Astrocyte (in vitro differentiated cells and primary cell): ENCODE measurements around the gene NRG3. TPM values are rescaled to one million over a fixed set of nuclear protein-coding genes. Genes with fewer than 3 reads are reported as not detected.
A peak's percentile ranks its signal among the peaks of the same experiment; 100 is the strongest.

Experiments used
- DNase-seq: peaks from one replicate; pipeline ENCODE4 v3.0.0-alpha.2; 2010; ENCODE audit warnings: low read depth
- FAIRE-seq: peaks from 2 replicates; lab custom pipeline; 2011; peaks lifted over from hg19 to GRCh38; lab: Jason Lieb, UNC
- H2AFZ ChIP-seq: 2 replicates; pipeline ENCODE4 v1.6.0; 2012; ENCODE audit warnings: low read depth, low read length, inconsistent platforms
- H3K27ac ChIP-seq: 2 replicates; pipeline ENCODE4 v1.5.1; 2011; ENCODE audit warnings: low read depth, low read length, inconsistent platforms
- H3K27me3 ChIP-seq: 2 replicates; pipeline ENCODE4 v1.6.0; 2011; ENCODE audit warnings: low read length, inconsistent platforms; ENCODE audit not compliant: insufficient read depth
- H3K36me3 ChIP-seq: 2 replicates; pipeline ENCODE4 v1.5.1; 2011; ENCODE audit warnings: low read length, inconsistent platforms; ENCODE audit not compliant: insufficient read depth
- H3K4me1 ChIP-seq: 2 replicates; pipeline ENCODE4 v1.5.1; 2011; ENCODE audit warnings: low read length, inconsistent platforms; ENCODE audit not compliant: insufficient read depth
- H3K4me2 ChIP-seq: 2 replicates; pipeline ENCODE4 v1.6.0; 2012; ENCODE audit warnings: low read length, inconsistent platforms
- H3K4me3 ChIP-seq: 2 replicates; pipeline ENCODE4 v1.5.1; 2011; ENCODE audit warnings: low read depth, mild to moderate bottlenecking, low read length, inconsistent platforms; ENCODE audit not compliant: insufficient read depth
- H3K79me2 ChIP-seq: 2 replicates; pipeline ENCODE4 v1.6.0; 2012; ENCODE audit warnings: mild to moderate bottlenecking, low read length, inconsistent platforms; ENCODE audit not compliant: insufficient read depth
- H3K9ac ChIP-seq: 2 replicates; pipeline ENCODE4 v1.6.0; 2012; ENCODE audit warnings: mild to moderate bottlenecking, low read length, inconsistent platforms
- H3K9me3 ChIP-seq: 2 replicates; pipeline ENCODE4 v1.5.1; 2012; ENCODE audit warnings: low read depth, mild to moderate bottlenecking, low read length, inconsistent platforms; ENCODE audit not compliant: insufficient read depth
- H4K20me1 ChIP-seq: 2 replicates; pipeline ENCODE4 v1.6.0; 2012; ENCODE audit warnings: low read length, inconsistent platforms; ENCODE audit not compliant: insufficient read depth
- H3K27ac Mint-ChIP-seq: one replicate; pipeline ENCODE4 v1.8.0; 2021; ENCODE audit warnings: mild to moderate bottlenecking, mixed read lengths; ENCODE audit not compliant: unreplicated experiment
- H3K27me3 Mint-ChIP-seq: one replicate; pipeline ENCODE4 v1.8.0; 2021; ENCODE audit warnings: low read depth, mixed read lengths; ENCODE audit not compliant: unreplicated experiment
- H3K36me3 Mint-ChIP-seq: one replicate; pipeline ENCODE4 v1.8.0; 2021; ENCODE audit warnings: low read depth, mixed read lengths; ENCODE audit not compliant: unreplicated experiment
- H3K4me1 Mint-ChIP-seq: one replicate; pipeline ENCODE4 v1.8.0; 2021; ENCODE audit warnings: low read depth, mixed read lengths; ENCODE audit not compliant: unreplicated experiment
- H3K4me3 Mint-ChIP-seq: one replicate; pipeline ENCODE4 v1.8.0; 2021; ENCODE audit warnings: mild to moderate bottlenecking, moderate library complexity, mixed read lengths; ENCODE audit not compliant: unreplicated experiment
- H3K9me3 Mint-ChIP-seq: one replicate; pipeline ENCODE4 v1.8.0; 2021; ENCODE audit warnings: mild to moderate bottlenecking, mixed read lengths; ENCODE audit not compliant: unreplicated experiment
- EZH2 ChIP-seq: IDR thresholded peaks from 2 replicates; pipeline ENCODE4 v1.6.1; 2012; ENCODE audit warnings: mild to moderate bottlenecking, low read length, inconsistent platforms; ENCODE audit not compliant: insufficient read depth
- total RNA-seq: library from RNA; stranded (reverse); gene quantifications from 2 replicates; pipeline ENCODE4 v1.2.1, GENCODE V29; 2021
- TF ChIP-seq, protein P1 (sequence below): IDR thresholded peaks from 2 replicates; pipeline ENCODE4 v1.5.1; 2011; ENCODE audit warnings: low read depth, mild to moderate bottlenecking, inconsistent platforms, low read length, moderate library complexity; ENCODE audit not compliant: insufficient read depth

The NRG3 gene
- total RNA-seq, 1 donor from 2014 or later, result 2.1 TPM

DNA sequence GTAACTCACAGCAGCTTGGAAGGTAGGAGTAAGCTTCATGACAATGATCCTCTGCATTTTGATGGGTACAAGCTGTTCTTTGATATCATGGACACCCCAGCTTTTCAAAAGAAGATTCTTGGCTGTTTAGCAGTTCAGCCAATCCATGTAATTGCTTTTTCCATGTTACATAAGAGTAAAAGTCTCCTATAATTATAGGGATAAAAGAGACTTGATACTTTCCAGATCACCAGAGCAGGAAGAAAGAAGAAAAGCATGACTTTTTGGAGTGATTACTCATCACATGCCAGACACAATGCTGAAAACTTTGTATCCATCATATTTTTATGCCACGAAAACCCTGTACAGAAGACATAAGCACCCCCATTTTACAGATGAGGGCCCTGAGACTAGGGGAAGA lies 1049.7 kb downstream of the NRG3 start:
- H3K4me1 Mint-ChIP-seq, result peaks cover 29% of the 10 kb centered on the region
- no peaks in the 10 kb centered on the region for H3K36me3 Mint-ChIP-seq
- H3K9me3 Mint-ChIP-seq, result peaks cover 2% of the 10 kb centered on the region
- Histone ChIP-seq H3K4me3 (no peak overlapping the region), H3K9ac (no peak overlapping the region), H3K9me3 (no peaks in the 10 kb centered on the region), H3K27me3 (no peaks in the 10 kb centered on the region), H3K27ac (no peak overlapping the region), H3K79me2 (no peaks in the 10 kb centered on the region), H4K20me1 (no peaks in the 10 kb centered on the region), H2AFZ (no peak overlapping the region), H3K4me1 (no peaks in the 10 kb centered on the region), H3K4me2 (no peak overlapping the region), H3K36me3 (no peaks in the 10 kb centered on the region)
- H3K27me3 Mint-ChIP-seq, result no peaks in the 10 kb centered on the region
- no peak overlapping the region for H3K4me3 Mint-ChIP-seq
- TF ChIP-seq, protein P1, sequence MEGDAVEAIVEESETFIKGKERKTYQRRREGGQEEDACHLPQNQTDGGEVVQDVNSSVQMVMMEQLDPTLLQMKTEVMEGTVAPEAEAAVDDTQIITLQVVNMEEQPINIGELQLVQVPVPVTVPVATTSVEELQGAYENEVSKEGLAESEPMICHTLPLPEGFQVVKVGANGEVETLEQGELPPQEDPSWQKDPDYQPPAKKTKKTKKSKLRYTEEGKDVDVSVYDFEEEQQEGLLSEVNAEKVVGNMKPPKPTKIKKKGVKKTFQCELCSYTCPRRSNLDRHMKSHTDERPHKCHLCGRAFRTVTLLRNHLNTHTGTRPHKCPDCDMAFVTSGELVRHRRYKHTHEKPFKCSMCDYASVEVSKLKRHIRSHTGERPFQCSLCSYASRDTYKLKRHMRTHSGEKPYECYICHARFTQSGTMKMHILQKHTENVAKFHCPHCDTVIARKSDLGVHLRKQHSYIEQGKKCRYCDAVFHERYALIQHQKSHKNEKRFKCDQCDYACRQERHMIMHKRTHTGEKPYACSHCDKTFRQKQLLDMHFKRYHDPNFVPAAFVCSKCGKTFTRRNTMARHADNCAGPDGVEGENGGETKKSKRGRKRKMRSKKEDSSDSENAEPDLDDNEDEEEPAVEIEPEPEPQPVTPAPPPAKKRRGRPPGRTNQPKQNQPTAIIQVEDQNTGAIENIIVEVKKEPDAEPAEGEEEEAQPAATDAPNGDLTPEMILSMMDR, result no peak
- no peak for TF ChIP-seq EZH2
- no peak for DNase-seq
- peak overlapping the region; percentile 71 for H3K27ac Mint-ChIP-seq
- no peak for FAIRE-seq

DNA sequence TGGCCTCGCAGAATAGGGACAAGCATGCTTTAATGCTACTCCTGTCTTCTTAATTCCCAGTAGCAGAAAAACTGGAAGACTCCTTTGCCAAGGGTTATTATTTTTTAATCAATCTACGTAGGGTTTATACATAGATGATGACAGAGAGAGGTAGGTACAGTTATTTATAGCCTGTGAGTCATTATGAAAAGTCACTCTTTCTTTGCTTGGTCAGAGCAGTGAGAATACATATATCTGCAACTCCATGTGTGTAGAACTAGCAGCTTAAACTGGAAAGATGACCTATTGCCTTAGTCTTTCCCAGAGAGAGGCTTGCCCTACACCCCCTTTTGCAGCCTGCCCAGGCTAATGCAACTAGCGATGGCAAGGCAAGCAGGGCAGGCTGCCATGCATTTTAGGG lies 1050.6 kb downstream of the NRG3 start:
- H3K79me2 ChIP-seq, result no peaks in the 10 kb centered on the region
- no peak overlapping the region for H3K27ac ChIP-seq
- Mint-ChIP-seq H3K36me3 (no peaks in the 10 kb centered on the region), H3K9me3 (peaks cover 2% of the 10 kb centered on the region), H3K4me3 (no peak overlapping the region), H3K4me1 (peaks cover 29% of the 10 kb centered on the region), H3K27me3 (no peaks in the 10 kb centered on the region), H3K27ac (peak overlapping the region; percentile 71)
- DNase-seq (peak; percentile 59), FAIRE-seq (no peak)
- H3K4me3 ChIP-seq, result no peak overlapping the region
- H3K27me3 ChIP-seq, result no peaks in the 10 kb centered on the region
- peak overlapping the region; percentile 4 for H3K4me2 ChIP-seq
- H3K9me3 ChIP-seq, result no peaks in the 10 kb centered on the region
- no peaks in the 10 kb centered on the region for H4K20me1 ChIP-seq
- no peaks in the 10 kb centered on the region for H3K4me1 ChIP-seq
- H2AFZ ChIP-seq, result no peak overlapping the region
- TF ChIP-seq, protein P1, result no peak
- TF ChIP-seq EZH2, result no peak
- H3K9ac ChIP-seq, result no peak overlapping the region
- no peaks in the 10 kb centered on the region for H3K36me3 ChIP-seq

DNA sequence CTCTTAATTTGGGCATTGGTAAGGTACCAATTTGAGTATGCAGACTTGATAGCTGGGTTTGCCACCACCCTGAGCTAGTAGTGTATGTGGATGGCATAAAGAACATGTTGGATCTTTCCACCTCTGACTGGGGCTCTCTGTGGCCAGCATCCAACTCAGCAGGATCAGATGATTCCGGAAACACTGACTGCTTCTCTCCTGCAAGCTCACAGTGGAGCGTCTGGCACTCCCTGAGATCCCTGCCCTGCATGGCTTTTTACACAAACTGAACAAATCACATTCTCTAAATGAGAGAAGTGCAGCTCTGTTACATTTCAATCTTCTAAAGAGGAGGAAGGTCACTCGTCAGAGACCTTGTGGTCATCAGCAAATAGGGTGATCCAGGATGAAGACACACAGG lies 1057.5 kb downstream of the NRG3 start:
- TF ChIP-seq, protein P1, result no peak
- TF ChIP-seq EZH2, result no peak
- Histone ChIP-seq H3K79me2 (no peaks in the 10 kb centered on the region), H3K4me3 (no peak overlapping the region), H3K36me3 (no peaks in the 10 kb centered on the region), H3K9ac (no peak overlapping the region), H3K27me3 (no peaks in the 10 kb centered on the region), H2AFZ (no peak overlapping the region), H3K27ac (no peak overlapping the region), H3K4me2 (no peak overlapping the region), H3K9me3 (no peaks in the 10 kb centered on the region), H3K4me1 (no peaks in the 10 kb centered on the region), H4K20me1 (no peaks in the 10 kb centered on the region)
- H3K9me3 Mint-ChIP-seq, result peaks cover 2% of the 10 kb centered on the region
- peaks cover 2% of the 10 kb centered on the region for H3K4me1 Mint-ChIP-seq
- H3K27me3 Mint-ChIP-seq, result peaks cover 2% of the 10 kb centered on the region
- H3K36me3 Mint-ChIP-seq, result no peaks in the 10 kb centered on the region
- no peak overlapping the region for H3K27ac Mint-ChIP-seq
- no peak for DNase-seq
- no peak overlapping the region for H3K4me3 Mint-ChIP-seq
- no peak for FAIRE-seq
